ENCODE results near the gene HTR2B. TPM values are rescaled to one million over a fixed set of nuclear protein-coding genes. Genes with fewer than 3 reads are reported as not detected.

Gene HTR2B
- not detected in 2 replicates for total RNA-seq (2014; rRNA removed; shearing (Covaris generic))

GRCh38 chr2:231124838-231125568 is at the start of gene HTR2B:
Gene HTR2B (minus strand): TSS chr2:231125042. CDS start chr2:231123764, 1,278 bp downstream.

Small RNA genes within 50 kb of the gene (small RNA-seq; reads per million reads assigned to genes)
- not detected for gene RNU1-93P

Other genes with a start within 250 kb of the HTR2B start
- 0.53 and 0.94 TPM in 2 replicates for gene GPR55, start 199.8 kb downstream of the HTR2B start, total RNA-seq (2014; rRNA removed; shearing (Covaris generic))
- not detected in 2 replicates for gene SPATA3, start 128.9 kb downstream of the HTR2B start, total RNA-seq (2014; rRNA removed; shearing (Covaris generic))
- gene C2orf72, start 87.5 kb downstream of the HTR2B start, total RNA-seq (2014; rRNA removed; shearing (Covaris generic)): 0.23 and 0.40 TPM in 2 replicates
- gene PSMD1, start 68.2 kb downstream of the HTR2B start, total RNA-seq (2014; rRNA removed; shearing (Covaris generic)): 56.2 and 62.8 TPM in 2 replicates
- 26.9 and 37.6 TPM in 2 replicates for gene ARMC9, start 73.6 kb upstream of the HTR2B start, total RNA-seq (2014; rRNA removed; shearing (Covaris generic))